ENCODE results near the gene TRERF1.

TRERF1 gene

GRCh38 chr6:42411406-42411805, 40.3 kb downstream of the TRERF1 start:
- TF ChIP-seq CTCF (conservative IDR thresholded peaks at IDR 0.05; ENCODE audit: low read depth, low read length): no peak
- no peak for DNase-seq (ENCODE audit: low read depth)
- no peak overlapping the region for H3K4me3 ChIP-seq (ENCODE audit: low read depth, low read length)

- H3K4me3 ChIP-seq (ENCODE audit: low read depth, low read length): no peak overlapping the region
- no peak for TF ChIP-seq CTCF (conservative IDR thresholded peaks at IDR 0.05; ENCODE audit: low read depth, low read length)
- no peak for DNase-seq (ENCODE audit: low read depth)
Observed at GRCh38 chr6:42410861-42411260, 40.9 kb downstream of the TRERF1 start.

DNA sequence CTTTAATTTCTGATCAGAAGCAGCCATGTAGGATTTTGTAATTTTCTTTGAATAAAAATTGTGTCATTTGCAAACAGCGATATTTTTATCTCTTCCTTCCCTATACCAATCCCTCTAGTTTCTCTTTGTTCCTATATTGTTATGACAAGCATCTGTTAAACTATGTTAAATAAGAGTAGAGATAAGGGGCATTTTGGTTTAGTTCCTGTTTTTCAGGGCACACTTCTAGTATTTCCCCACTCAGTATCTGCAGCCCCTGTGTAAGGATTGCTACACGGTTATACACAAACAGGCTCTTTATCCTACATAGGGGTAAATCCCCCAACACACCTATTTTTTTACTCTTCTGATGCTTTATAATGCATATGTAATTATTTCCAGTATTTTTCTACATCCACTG, 42.1 kb downstream of the TRERF1 start:
- TF ChIP-seq CTCF (conservative IDR thresholded peaks at IDR 0.05; ENCODE audit: low read depth, low read length): no peak
- no peak overlapping the region for H3K4me3 ChIP-seq (ENCODE audit: low read depth, low read length)
- no peak for DNase-seq (ENCODE audit: low read depth)

- DNase-seq (ENCODE audit: low read depth): peak; percentile 73
- no peak overlapping the region for H3K4me3 ChIP-seq (ENCODE audit: low read depth, low read length)
- TF ChIP-seq CTCF (conservative IDR thresholded peaks at IDR 0.05; ENCODE audit: low read depth, low read length): no peak
Observed at GRCh38 chr6:42407379-42407778, 44.3 kb downstream of the TRERF1 start.

GRCh38 chr6:42406306-42407280, 45.1 kb downstream of the TRERF1 start:
- TF ChIP-seq CTCF (conservative IDR thresholded peaks at IDR 0.05; ENCODE audit: low read depth, low read length): no peak
- peak; percentile 37 for DNase-seq (ENCODE audit: low read depth)
- no peak overlapping the region for H3K4me3 ChIP-seq (ENCODE audit: low read depth, low read length)

- TF ChIP-seq CTCF (conservative IDR thresholded peaks at IDR 0.05; ENCODE audit: low read depth, low read length): no peak
- DNase-seq (ENCODE audit: low read depth): peak; percentile 37
- H3K4me3 ChIP-seq (ENCODE audit: low read depth, low read length): no peak overlapping the region
Observed at GRCh38 chr6:42405021-42405420, 46.7 kb downstream of the TRERF1 start.

DNA sequence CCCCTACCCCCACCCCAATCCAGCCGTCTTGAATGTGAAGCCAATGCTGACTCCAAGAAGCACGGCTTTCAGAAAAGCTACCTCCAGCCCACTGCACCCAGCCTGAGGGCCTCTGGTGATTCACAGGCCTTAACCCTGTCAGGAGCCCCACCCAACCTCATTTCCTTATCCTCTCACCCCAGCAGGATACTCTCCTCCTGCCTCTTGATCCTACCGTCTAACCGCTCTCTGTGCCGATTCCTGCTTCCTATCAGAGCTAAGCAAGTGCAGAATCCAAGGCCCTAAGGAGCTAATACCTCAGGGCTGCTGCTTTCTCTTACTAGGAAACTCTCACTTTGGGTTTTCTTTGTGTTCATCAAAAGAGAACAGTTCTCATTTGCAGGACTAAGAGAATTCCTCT, 47.2 kb downstream of the TRERF1 start:
- DNase-seq (ENCODE audit: low read depth): peak; percentile 63
- TF ChIP-seq CTCF (conservative IDR thresholded peaks at IDR 0.05; ENCODE audit: low read depth, low read length): no peak
- no peak overlapping the region for H3K4me3 ChIP-seq (ENCODE audit: low read depth, low read length)

All from choroid plexus epithelial cell (primary cell).